Stimulated activated CD4-positive, alpha-beta T cell treated with anti-CD3 and anti-CD28 coated beads, Interleukin-4, amount 100 ng/mL, for 48 hours (primary cell): ENCODE measurements around the gene SLFN13.
"Not testable (repeated sequence)": the region's sequence is repeated elsewhere in the genome, so short reads cannot be mapped to it uniquely, and the experiment has no call there.

ENCODE experiments used
- DNase-seq, 2 donors: peaks; one replicate each; pipeline ENCODE4 v3.0.0-alpha.2; 2020; ENCODE audit warnings: low read depth in 2 of 2

The SLFN13 gene

GRCh38 chr17:35448214-35448898, at the start of gene SLFN13:
Gene SLFN13 (minus strand): TSS chr17:35448766. CDS start chr17:35445680, 3,086 bp downstream.
- peak; percentile 88 to 92 for DNase-seq

- DNase-seq, result no peak
Measured at GRCh38 chr17:35496451-35497290, 48.1 kb upstream of the SLFN13 start.

- DNase-seq, result no peak
Measured at GRCh38 chr17:35493040-35493439, 44.5 kb upstream of the SLFN13 start.

- DNase-seq, result no peak
Measured at GRCh38 chr17:35491417-35491816, 42.9 kb upstream of the SLFN13 start.

- no peak for DNase-seq
Measured at GRCh38 chr17:35489944-35490343, 41.4 kb upstream of the SLFN13 start.

GRCh38 chr17:35488991-35489390, 40.4 kb upstream of the SLFN13 start:
- DNase-seq, result no peak

- peak; percentile 82 to 83 for DNase-seq
Measured at GRCh38 chr17:35486920-35487732, 38.6 kb upstream of the SLFN13 start.

- DNase-seq, result no peak
Measured at GRCh38 chr17:35479271-35479670, 30.7 kb upstream of the SLFN13 start.

- no peak for DNase-seq
Measured at GRCh38 chr17:35477248-35477647, 28.7 kb upstream of the SLFN13 start.

GRCh38 chr17:35476283-35476820, 27.8 kb upstream of the SLFN13 start:
- no peak for DNase-seq

GRCh38 chr17:35468475-35468874, 19.9 kb upstream of the SLFN13 start:
- DNase-seq, result no peak

- no peak for DNase-seq
Measured at GRCh38 chr17:35467824-35468223, 19.3 kb upstream of the SLFN13 start.

- DNase-seq, result peak; percentile 18 to 26
Measured at GRCh38 chr17:35460354-35460851, 11.8 kb upstream of the SLFN13 start.

GRCh38 chr17:35454035-35454434, 5.5 kb upstream of the SLFN13 start:
- not testable (repeated sequence) for DNase-seq

GRCh38 chr17:35453171-35453570, 4.6 kb upstream of the SLFN13 start:
- DNase-seq, result no peak

- DNase-seq, result no peak
Measured at GRCh38 chr17:35449371-35449931, 885 bp upstream of the SLFN13 start.

GRCh38 chr17:35448899-35449227, 297 bp upstream of the SLFN13 start:
- DNase-seq, result no peak

- no peak for DNase-seq
Measured at GRCh38 chr17:35447499-35447898, 1.1 kb downstream of the SLFN13 start.

GRCh38 chr17:35438433-35438832, 10.1 kb downstream of the SLFN13 start:
- DNase-seq, result no peak

GRCh38 chr17:35433075-35433894, 15.3 kb downstream of the SLFN13 start:
- peak; percentile 40 to 70 for DNase-seq
